Gastroesophageal sphincter (tissue), 4 donors: Measurements from ENCODE around the gene WDR27. TPM values are rescaled to one million over a fixed set of nuclear protein-coding genes. Genes with fewer than 3 reads are reported as not detected.

Source experiments
- ATAC-seq: fragments of 150-250 bp; one replicate; pipeline ENCODE4 v1.9.1; 2016; ENCODE audit warnings: mild to moderate bottlenecking, moderate library complexity
- H3K27ac ChIP-seq, 4 donors: fragments of 200-600 bp; sonication (generic) in 3 of 4; 1 replicate in 3 of 4; 2 replicates in 1 of 4; pipeline ENCODE4 v1.5.1; 2016 to 2019
- H3K27me3 ChIP-seq: fragments of 200-600 bp; sonication (generic); one replicate; pipeline ENCODE4 v1.5.1; 2019
- H3K36me3 ChIP-seq, 2 donors: fragments of 200-600 bp; sonication (generic); one replicate each; pipeline ENCODE4 v1.5.1; 2019; ENCODE audit warnings: control low read depth in 1 of 2
- H3K4me1 ChIP-seq, 3 donors: fragments of 200-600 bp; sonication (generic); 1 replicate in 2 of 3; 2 replicates in 1 of 3; pipeline ENCODE4 v1.5.1; 2016 to 2019; ENCODE audit warnings: control low read depth in 2 of 3
- H3K4me3 ChIP-seq, 2 donors: fragments of 200-600 bp; sonication (generic); one replicate each; pipeline ENCODE4 v1.5.1; 2019; ENCODE audit warnings: mild to moderate bottlenecking in 1 of 2, moderate library complexity in 1 of 2
- H3K9me3 ChIP-seq, 3 donors: fragments of 200-600 bp; sonication (generic); one replicate each; pipeline ENCODE4 v1.5.1; 2017 to 2019; ENCODE audit warnings: control low read depth in 2 of 3
- CTCF ChIP-seq, 4 experiments: fragments of 200-600 bp in 2 of 4; fragments of 450-650 bp in 2 of 4; sonication (generic) in 1 of 4; IDR thresholded peaks; one replicate each; pipeline ENCODE4 v1.5.1; 2017 to 2019; ENCODE audit warnings: antibody characterized with exemption in 4 of 4, mild to moderate bottlenecking in 2 of 4, moderate library complexity in 2 of 4
- EP300 ChIP-seq: sonication (generic); formaldehyde crosslinking; IDR thresholded peaks from one replicate; pipeline ENCODE4 v1.6.1; 2017; ENCODE audit warnings: antibody characterized with exemption, mild to moderate bottlenecking
- POLR2A ChIP-seq, 2 donors: fragments of 450-650 bp; IDR thresholded peaks; one replicate each; pipeline ENCODE4 v1.6.1; 2017; ENCODE audit warnings: antibody characterized with exemption in 2 of 2, mild to moderate bottlenecking in 2 of 2, moderate library complexity in 1 of 2
- POLR2AphosphoS5 ChIP-seq: sonication (generic); formaldehyde crosslinking; IDR thresholded peaks from one replicate; pipeline ENCODE4 v1.6.1; 2017; ENCODE audit warnings: antibody characterized with exemption
- WGBS, 2 donors: methylation state at CpG; one replicate each; pipeline ENCODE4 v1.1.5; 2018; ENCODE audit warnings: low coverage in 1 of 2; 5-methylcytosine and 5-hydroxymethylcytosine counted together
- total RNA-seq, 4 donors: library from RNA; depleted of rRNA; stranded (reverse); fragments of >200 nt; gene quantifications; one replicate each; pipeline ENCODE4 v1.1.0, GENCODE V29; 2016

The WDR27 gene
- total RNA-seq, 4 donors from 2014 or later: 10.0 to 35.0 (median 20.7) TPM

DNA sequence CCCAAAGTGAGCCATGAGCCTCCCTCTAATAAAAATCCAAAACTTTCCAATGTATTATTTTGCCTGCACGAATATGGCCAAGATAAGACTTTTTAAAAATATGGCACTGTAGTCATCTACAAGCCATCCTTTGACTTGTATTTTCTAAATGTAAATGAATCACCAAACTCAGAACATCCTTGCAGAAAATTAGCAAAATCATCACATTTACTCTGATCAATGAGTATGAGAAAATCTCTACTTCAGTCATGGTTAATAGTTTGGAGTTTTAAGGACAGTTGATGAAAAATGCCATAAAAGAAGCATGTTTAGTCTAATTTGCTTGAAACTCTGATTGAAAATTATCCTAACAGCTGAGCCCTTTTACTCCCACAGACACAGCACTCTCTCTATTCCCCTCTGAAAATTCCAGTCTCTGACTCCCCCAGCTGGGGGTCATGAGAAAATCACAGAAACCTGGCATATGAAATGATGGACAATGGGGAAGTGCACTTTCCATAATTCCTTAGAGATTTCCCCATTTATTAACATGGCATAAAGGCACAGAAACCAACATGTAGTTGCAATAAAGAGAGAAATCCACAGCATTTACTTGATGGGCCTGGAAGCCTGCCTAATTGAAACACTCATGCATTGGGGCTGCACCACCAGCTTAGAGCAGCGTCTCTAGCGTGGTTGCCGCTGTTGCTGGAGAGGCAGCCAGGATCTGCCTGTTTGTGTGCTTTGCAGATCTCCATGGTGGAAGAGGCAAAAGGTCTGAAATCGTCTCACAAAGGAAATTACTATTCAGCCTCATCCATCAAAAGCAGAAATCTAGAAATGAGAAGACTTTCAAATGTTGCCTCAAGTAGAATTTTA, 214.0 kb downstream of the WDR27 start:
- whole genome bisulfite sequencing, 2 donors: 64 to 78% methylated on average over 5 of the region's 5 CpGs
- no peaks in the 10 kb centered on the region for H3K36me3 ChIP-seq
- H3K27ac ChIP-seq: no peak overlapping the region
- H3K27me3 ChIP-seq: no peaks in the 10 kb centered on the region
- TF ChIP-seq EP300 (no peak), POLR2A (IDR thresholded peaks at IDR 0.05) (no peak), CTCF (IDR thresholded peaks at IDR 0.05) (no peak), POLR2AphosphoS5 (no peak)
- H3K4me1 ChIP-seq: peaks cover 0 to 13% (median 8%) of the 10 kb centered on the region in 3 donors
- no peak overlapping the region for H3K4me3 ChIP-seq
- ATAC-seq: no peak
- H3K9me3 ChIP-seq: peaks cover 0 to 7% (median 0%) of the 10 kb centered on the region in 3 donors

DNA sequence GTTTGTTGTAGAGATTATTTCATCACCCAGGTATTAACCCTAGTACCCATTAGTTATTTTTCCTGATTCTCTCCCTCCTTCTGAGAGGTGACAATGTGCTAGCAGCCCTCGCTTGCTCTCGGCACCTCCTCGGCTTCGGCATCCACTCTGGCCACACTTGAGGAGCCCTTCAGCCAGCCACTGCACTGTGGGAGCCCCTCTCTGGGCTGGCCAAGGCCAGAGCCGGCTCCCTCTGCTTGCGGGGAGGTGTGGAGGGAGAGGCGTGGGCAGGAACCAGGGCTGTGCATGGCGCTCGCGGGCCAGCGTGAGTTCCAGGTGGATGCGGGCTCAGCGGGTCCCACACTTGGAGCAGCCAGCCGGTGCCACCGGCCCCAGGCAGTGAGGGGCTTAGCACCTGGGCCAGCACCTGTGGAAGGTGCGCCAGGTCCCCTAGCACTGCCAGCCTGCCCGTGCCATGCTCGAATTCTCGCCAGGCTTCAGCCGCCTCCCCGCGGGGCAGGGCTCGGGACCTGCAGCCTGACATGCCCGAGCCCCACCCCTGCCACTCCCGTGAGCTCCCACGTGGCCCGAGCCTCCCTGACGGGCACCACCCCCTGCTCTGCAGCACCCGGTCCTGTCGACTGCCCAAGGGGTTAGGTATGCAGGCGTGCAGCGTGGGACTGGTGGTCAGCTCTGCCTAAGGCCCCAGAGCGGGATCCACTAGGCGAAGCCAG, 221.9 kb downstream of the WDR27 start:
- no peaks in the 10 kb centered on the region for H3K27me3 ChIP-seq
- H3K4me1 ChIP-seq: no peaks in the 10 kb centered on the region
- no peak for ATAC-seq
- H3K27ac ChIP-seq: no peak overlapping the region
- H3K9me3 ChIP-seq: peaks cover 0 to 30% (median 0%) of the 10 kb centered on the region in 3 donors
- H3K4me3 ChIP-seq: no peak overlapping the region
- TF ChIP-seq POLR2A (IDR thresholded peaks at IDR 0.05) (no peak), EP300 (no peak), POLR2AphosphoS5 (no peak), CTCF (IDR thresholded peaks at IDR 0.05) (no peak)
- H3K36me3 ChIP-seq: peaks cover 0 to 13% of the 10 kb centered on the region in 2 donors
- WGBS, 2 donors: 95 to 100% methylated on average over 1 to 4 of the region's 34 CpGs

DNA sequence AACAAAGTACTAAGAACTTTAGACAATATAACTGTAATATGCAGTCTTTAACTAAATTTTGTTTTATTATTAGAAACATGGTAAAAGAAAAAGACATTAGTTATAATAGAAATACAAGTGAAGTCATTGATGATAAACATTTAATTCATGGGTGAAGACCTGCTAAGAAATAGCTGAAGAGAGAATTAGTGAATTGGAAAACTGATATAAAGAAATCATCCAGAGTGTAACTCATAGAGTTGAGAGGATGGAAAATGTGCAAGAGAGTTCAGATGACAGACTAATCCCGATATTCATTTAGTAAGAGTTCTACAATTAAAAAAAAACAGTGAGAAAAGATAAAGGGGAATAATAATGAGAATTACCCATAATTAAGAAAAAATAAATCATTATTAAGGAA, 227.5 kb downstream of the WDR27 start:
- TF ChIP-seq CTCF (IDR thresholded peaks at IDR 0.05): no peak
- no peak for TF ChIP-seq POLR2AphosphoS5
- no peak for TF ChIP-seq EP300
- TF ChIP-seq POLR2A (IDR thresholded peaks at IDR 0.05): no peak
- Histone ChIP-seq H3K27me3 (no peaks in the 10 kb centered on the region), H3K4me1 (no peaks in the 10 kb centered on the region), H3K36me3 (no peaks in the 10 kb centered on the region), H3K27ac (no peak overlapping the region), H3K4me3 (no peak overlapping the region), H3K9me3 (peaks cover 0 to 20% (median 0%) of the 10 kb centered on the region in 3 donors)
- no peak for ATAC-seq
- 90 to 100% methylated on average over 1 of the region's 1 CpG for WGBS, 2 donors

DNA sequence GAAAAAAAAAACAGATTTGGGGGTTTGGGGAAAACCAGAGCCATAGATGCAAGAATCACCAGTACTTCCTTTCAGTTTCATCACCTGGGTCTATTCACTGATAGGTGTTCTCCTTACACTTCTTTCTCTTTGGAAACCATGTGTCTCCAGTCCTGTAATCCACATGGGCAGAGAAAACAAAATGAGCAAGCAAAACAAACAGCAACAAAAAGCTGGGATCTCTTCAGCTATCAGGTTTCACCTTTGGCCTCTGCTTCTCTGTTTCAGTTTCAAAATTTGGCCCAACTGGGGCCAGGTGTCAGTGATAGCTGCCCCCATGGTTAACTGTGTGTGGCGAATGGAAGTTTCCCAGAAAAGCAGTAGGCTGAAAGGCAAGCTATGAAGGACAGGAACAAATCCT, 228.2 kb downstream of the WDR27 start:
- no peaks in the 10 kb centered on the region for H3K36me3 ChIP-seq
- H3K4me1 ChIP-seq: no peaks in the 10 kb centered on the region
- 92 to 100% methylated on average over 1 of the region's 1 CpG for WGBS, 2 donors
- peaks cover 0 to 20% (median 0%) of the 10 kb centered on the region in 3 donors for H3K9me3 ChIP-seq
- TF ChIP-seq POLR2A (IDR thresholded peaks at IDR 0.05) (no peak), POLR2AphosphoS5 (no peak), EP300 (no peak), CTCF (IDR thresholded peaks at IDR 0.05) (no peak)
- H3K4me3 ChIP-seq: no peak overlapping the region
- no peaks in the 10 kb centered on the region for H3K27me3 ChIP-seq
- no peak for ATAC-seq
- H3K27ac ChIP-seq: no peak overlapping the region
